ENCODE data around the gene SLC25A23.

SLC25A23 gene

DNA sequence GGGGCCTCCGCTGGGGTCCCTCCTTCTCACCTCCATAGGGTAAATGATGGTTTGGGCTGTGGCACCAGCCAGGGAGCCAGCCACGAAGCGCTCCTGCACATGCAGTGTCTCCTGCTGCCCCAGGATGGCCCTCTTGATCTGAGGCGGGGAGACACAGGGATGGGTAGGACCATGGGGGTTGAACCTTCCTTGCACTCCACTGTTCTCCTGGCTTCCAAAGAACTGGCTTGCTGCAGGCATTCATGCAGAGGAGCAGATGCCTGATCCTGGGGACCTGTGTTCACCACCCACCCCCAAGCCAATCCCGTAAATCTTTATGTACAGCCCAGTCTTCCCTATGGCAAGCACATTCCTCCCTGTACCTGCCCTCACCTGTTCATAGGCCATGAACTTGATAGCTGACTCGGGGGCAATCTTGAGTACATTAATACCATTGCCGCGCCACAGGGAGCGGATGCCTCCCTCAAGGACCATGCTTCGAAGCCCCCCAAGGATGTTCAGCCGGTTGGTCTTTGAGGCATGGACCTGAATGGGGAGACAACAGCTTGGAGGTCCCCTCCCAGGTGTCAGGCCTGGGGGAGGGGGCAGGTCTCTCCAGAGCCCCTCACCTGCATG is 5.5 kb downstream of the SLC25A23 start:
- peaks cover 73% of the 10 kb centered on the region for H3K36me3 ChIP-seq (ENCODE audit: insufficient read depth, low read length)
- H3K4me3 ChIP-seq (ENCODE audit: low read depth, low read length, poor library complexity, severe bottlenecking) = no peak overlapping the region
- TF ChIP-seq, protein P1, sequence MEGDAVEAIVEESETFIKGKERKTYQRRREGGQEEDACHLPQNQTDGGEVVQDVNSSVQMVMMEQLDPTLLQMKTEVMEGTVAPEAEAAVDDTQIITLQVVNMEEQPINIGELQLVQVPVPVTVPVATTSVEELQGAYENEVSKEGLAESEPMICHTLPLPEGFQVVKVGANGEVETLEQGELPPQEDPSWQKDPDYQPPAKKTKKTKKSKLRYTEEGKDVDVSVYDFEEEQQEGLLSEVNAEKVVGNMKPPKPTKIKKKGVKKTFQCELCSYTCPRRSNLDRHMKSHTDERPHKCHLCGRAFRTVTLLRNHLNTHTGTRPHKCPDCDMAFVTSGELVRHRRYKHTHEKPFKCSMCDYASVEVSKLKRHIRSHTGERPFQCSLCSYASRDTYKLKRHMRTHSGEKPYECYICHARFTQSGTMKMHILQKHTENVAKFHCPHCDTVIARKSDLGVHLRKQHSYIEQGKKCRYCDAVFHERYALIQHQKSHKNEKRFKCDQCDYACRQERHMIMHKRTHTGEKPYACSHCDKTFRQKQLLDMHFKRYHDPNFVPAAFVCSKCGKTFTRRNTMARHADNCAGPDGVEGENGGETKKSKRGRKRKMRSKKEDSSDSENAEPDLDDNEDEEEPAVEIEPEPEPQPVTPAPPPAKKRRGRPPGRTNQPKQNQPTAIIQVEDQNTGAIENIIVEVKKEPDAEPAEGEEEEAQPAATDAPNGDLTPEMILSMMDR (IDR thresholded peaks at IDR 0.05; ENCODE audit: low read length) = no peak
- no peak for TF ChIP-seq EZH2 (IDR thresholded peaks at IDR 0.05; ENCODE audit: borderline replicate concordance, low read length)
- H3K79me2 ChIP-seq (ENCODE audit: insufficient read depth, low read length) = no peaks in the 10 kb centered on the region
- no peak overlapping the region for H3K27ac ChIP-seq (ENCODE audit: low read depth, low read length, poor library complexity, severe bottlenecking)
- H2AFZ ChIP-seq (ENCODE audit: low read length) = no peak overlapping the region
- no peaks in the 10 kb centered on the region for H3F3A ChIP-seq (ENCODE audit: insufficient read depth, low read length)
- H3K9ac ChIP-seq (ENCODE audit: low read length) = no peak overlapping the region
- H3K27me3 ChIP-seq (ENCODE audit: insufficient read depth, low read length) = no peaks in the 10 kb centered on the region
- H3K9me3 ChIP-seq (ENCODE audit: low read length) = peaks cover 15% of the 10 kb centered on the region
- no peaks in the 10 kb centered on the region for H3K9me2 ChIP-seq (ENCODE audit: low read depth, low read length)
- H3K4me1 ChIP-seq (ENCODE audit: insufficient read depth, low read length, severe bottlenecking) = peaks cover 13% of the 10 kb centered on the region
- H4K20me1 ChIP-seq (ENCODE audit: insufficient read depth, low read length) = no peaks in the 10 kb centered on the region
- H3K4me2 ChIP-seq (ENCODE audit: low read length) = no peak overlapping the region

DNA sequence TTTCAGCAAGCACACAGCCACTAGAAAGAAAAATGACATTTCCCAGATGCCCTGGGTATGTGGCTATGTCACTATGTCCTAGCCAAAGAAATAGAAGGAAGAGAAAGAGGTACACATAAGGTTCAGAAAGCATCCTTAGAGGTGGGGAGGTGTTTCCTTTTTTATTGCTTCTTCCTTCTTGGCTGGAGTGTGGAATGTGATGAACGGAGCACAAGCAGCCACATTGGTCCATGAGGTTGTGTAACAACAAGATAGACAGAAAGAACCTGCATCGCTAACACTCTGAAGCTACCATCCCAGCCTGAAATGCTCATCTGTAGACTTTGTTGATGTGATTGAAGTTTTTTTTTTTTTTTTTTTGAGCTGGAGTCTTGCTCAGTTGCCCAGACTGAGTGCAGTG is 6.7 kb downstream of the SLC25A23 start:
- Histone ChIP-seq H3K79me2 (ENCODE audit: insufficient read depth, low read length) (no peaks in the 10 kb centered on the region), H3K4me2 (ENCODE audit: low read length) (no peak overlapping the region), H3K36me3 (ENCODE audit: insufficient read depth, low read length) (peaks cover 76% of the 10 kb centered on the region), H3K4me1 (ENCODE audit: insufficient read depth, low read length, severe bottlenecking) (peaks cover 2% of the 10 kb centered on the region), H2AFZ (ENCODE audit: low read length) (no peak overlapping the region), H3K27me3 (ENCODE audit: insufficient read depth, low read length) (no peaks in the 10 kb centered on the region), H3K27ac (ENCODE audit: low read depth, low read length, poor library complexity, severe bottlenecking) (no peak overlapping the region), H3F3A (ENCODE audit: insufficient read depth, low read length) (no peaks in the 10 kb centered on the region), H4K20me1 (ENCODE audit: insufficient read depth, low read length) (no peaks in the 10 kb centered on the region), H3K9me2 (ENCODE audit: low read depth, low read length) (no peaks in the 10 kb centered on the region), H3K9ac (ENCODE audit: low read length) (no peak overlapping the region), H3K9me3 (ENCODE audit: low read length) (peaks cover 15% of the 10 kb centered on the region), H3K4me3 (ENCODE audit: low read depth, low read length, poor library complexity, severe bottlenecking) (no peak overlapping the region)
- TF ChIP-seq EZH2 (IDR thresholded peaks at IDR 0.05; ENCODE audit: borderline replicate concordance, low read length) = no peak
- TF ChIP-seq, protein P1 (IDR thresholded peaks at IDR 0.05; ENCODE audit: low read length) = no peak

DNA sequence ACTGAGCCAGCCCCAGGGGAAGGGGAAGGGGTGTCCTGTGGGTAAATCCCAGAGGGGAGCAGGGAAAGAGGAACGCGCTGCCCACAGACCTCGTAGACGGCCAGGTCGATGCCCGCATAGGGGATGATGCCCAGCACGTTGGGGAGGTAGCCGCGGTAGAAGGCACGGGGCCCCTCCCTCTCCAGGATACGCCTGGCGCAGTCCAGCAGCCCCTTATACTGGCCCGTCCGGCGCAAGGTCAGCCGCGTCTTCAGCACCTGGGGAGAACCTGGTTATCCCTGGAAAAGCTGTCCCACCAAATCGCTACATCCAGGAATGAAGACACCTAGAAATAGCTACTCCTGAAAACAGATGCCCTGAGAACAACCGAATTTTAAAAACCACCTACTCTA is 7.4 kb downstream of the SLC25A23 start:
- no peaks in the 10 kb centered on the region for H3K4me1 ChIP-seq (ENCODE audit: insufficient read depth, low read length, severe bottlenecking)
- no peaks in the 10 kb centered on the region for H3K27me3 ChIP-seq (ENCODE audit: insufficient read depth, low read length)
- H3K9ac ChIP-seq (ENCODE audit: low read length) = no peak overlapping the region
- H3K79me2 ChIP-seq (ENCODE audit: insufficient read depth, low read length) = no peaks in the 10 kb centered on the region
- TF ChIP-seq EZH2 (IDR thresholded peaks at IDR 0.05; ENCODE audit: borderline replicate concordance, low read length) = no peak
- TF ChIP-seq, protein P1 (IDR thresholded peaks at IDR 0.05; ENCODE audit: low read length) = no peak
- H3K9me2 ChIP-seq (ENCODE audit: low read depth, low read length) = no peaks in the 10 kb centered on the region
- H3F3A ChIP-seq (ENCODE audit: insufficient read depth, low read length) = no peaks in the 10 kb centered on the region
- no peak overlapping the region for H3K4me3 ChIP-seq (ENCODE audit: low read depth, low read length, poor library complexity, severe bottlenecking)
- H3K36me3 ChIP-seq (ENCODE audit: insufficient read depth, low read length) = peaks cover 70% of the 10 kb centered on the region
- no peaks in the 10 kb centered on the region for H4K20me1 ChIP-seq (ENCODE audit: insufficient read depth, low read length)
- no peak overlapping the region for H2AFZ ChIP-seq (ENCODE audit: low read length)
- no peak overlapping the region for H3K27ac ChIP-seq (ENCODE audit: low read depth, low read length, poor library complexity, severe bottlenecking)
- H3K9me3 ChIP-seq (ENCODE audit: low read length) = peaks cover 15% of the 10 kb centered on the region
- no peak overlapping the region for H3K4me2 ChIP-seq (ENCODE audit: low read length)

All from OCI-LY1 (cell line).